PFSK-1 (cell line): ENCODE results near the gene RALA.

ENCODE experiments used
- FOXP2 ChIP-seq: optimal IDR thresholded peaks from 2 replicates; pipeline ENCODE3; 2011; ENCODE audit warnings: borderline replicate concordance, control low read depth, inconsistent platforms; ENCODE audit not compliant: insufficient read depth; ENCODE audit errors: extremely low read length, extremely low read depth
- POLR2AphosphoS5 ChIP-seq: IDR thresholded peaks from 2 replicates; pipeline ENCODE4 v1.6.1; 2012; ENCODE audit warnings: low read depth, mild to moderate bottlenecking, control low read depth, low read length, moderate library complexity
- REST ChIP-seq, 2 experiments: IDR thresholded peaks; 2 replicates each; pipeline versions ENCODE4 v1.6.1 to v1.8.0; 2011 to 2012; ENCODE audit warnings: low read depth in 2 of 2, low read length in 2 of 2, control low read depth in 1 of 2, inconsistent platforms in 1 of 2, mild to moderate bottlenecking in 1 of 2, moderate library complexity in 1 of 2; ENCODE audit not compliant: insufficient read depth in 1 of 2
- SIN3A ChIP-seq: IDR thresholded peaks from 2 replicates; pipeline ENCODE4 v1.6.1; 2012; ENCODE audit warnings: mild to moderate bottlenecking, low read length, moderate library complexity, borderline replicate concordance; ENCODE audit not compliant: insufficient read depth
- TAF1 ChIP-seq: IDR thresholded peaks from 2 replicates; pipeline ENCODE4 v1.6.1; 2012; ENCODE audit warnings: low read length, control low read depth, borderline replicate concordance; ENCODE audit not compliant: insufficient read depth

GRCh38 chr7:39703144-39703543, 79.8 kb downstream of the RALA start:
- TF ChIP-seq FOXP2 (no peak), TAF1 (no peak), POLR2AphosphoS5 (no peak), SIN3A (no peak), REST (IDR thresholded peaks at IDR 0.05; ENCODE audit: insufficient read depth in 1 of 2, low read depth in 2 of 2, low read length in 2 of 2) (no peak)
